Stimulated activated CD8-positive, alpha-beta memory T cell treated with anti-CD3 and anti-CD28 coated beads, Interleukin-2, amount 100 ng/mL, for 1 hour (primary cell): ENCODE data around the gene ATP13A2.

Experiments used
- DNase-seq, 2 donors: peaks; one replicate each; pipeline ENCODE4 v3.0.0-alpha.2; 2020; ENCODE audit warnings: low read depth in 2 of 2

Gene ATP13A2, protein sequence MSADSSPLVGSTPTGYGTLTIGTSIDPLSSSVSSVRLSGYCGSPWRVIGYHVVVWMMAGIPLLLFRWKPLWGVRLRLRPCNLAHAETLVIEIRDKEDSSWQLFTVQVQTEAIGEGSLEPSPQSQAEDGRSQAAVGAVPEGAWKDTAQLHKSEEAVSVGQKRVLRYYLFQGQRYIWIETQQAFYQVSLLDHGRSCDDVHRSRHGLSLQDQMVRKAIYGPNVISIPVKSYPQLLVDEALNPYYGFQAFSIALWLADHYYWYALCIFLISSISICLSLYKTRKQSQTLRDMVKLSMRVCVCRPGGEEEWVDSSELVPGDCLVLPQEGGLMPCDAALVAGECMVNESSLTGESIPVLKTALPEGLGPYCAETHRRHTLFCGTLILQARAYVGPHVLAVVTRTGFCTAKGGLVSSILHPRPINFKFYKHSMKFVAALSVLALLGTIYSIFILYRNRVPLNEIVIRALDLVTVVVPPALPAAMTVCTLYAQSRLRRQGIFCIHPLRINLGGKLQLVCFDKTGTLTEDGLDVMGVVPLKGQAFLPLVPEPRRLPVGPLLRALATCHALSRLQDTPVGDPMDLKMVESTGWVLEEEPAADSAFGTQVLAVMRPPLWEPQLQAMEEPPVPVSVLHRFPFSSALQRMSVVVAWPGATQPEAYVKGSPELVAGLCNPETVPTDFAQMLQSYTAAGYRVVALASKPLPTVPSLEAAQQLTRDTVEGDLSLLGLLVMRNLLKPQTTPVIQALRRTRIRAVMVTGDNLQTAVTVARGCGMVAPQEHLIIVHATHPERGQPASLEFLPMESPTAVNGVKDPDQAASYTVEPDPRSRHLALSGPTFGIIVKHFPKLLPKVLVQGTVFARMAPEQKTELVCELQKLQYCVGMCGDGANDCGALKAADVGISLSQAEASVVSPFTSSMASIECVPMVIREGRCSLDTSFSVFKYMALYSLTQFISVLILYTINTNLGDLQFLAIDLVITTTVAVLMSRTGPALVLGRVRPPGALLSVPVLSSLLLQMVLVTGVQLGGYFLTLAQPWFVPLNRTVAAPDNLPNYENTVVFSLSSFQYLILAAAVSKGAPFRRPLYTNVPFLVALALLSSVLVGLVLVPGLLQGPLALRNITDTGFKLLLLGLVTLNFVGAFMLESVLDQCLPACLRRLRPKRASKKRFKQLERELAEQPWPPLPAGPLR

DNA sequence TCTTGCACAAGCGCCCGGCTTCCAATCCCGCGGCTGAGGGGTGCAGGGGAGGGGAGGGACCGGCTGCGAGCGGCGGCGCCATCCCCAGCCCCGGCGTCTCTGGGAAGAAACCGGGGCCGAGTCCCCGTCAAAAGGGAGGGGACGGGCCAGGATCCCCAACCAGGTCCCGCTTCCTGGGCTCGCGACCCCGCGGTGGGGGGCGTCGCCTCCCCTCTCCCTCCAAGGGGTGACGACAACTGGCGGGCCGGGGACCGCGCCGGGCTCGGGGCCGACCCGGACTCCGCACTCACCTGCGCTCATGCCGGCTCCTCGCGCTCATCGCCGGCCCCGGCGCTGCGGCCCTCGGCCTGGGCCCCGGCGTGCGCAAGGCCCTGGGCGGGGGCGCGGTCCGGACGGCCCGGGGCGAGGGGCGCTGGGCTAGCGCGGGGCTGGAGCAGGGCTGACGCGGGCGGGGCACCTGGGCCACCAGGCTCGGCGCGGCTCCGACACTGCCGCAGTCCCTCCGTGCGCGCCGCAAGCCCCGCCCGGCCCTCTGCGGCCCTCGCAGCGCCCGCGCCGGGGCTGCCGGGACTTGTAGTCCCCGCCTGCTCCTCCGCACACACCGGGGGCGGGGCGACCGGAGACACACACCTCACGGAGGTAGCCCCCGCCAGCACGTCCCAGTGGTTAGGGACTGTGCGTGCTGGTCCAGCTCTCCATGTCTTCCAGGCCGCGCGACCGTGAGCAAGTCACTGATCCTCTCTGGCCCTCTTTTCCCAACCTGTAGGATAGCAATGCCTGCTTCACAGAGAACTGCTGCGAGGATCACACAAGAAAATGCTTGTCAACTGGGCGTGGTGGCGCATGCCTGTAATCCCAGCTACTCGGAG, at the start of gene ATP13A2:
TSS of gene ATP13A2 (minus strand) at position 490 of the 869 bp plus-strand sequence. CDS start at position 300, 190 bp downstream.
- peak; percentile 59 to 70 for DNase-seq

DNA sequence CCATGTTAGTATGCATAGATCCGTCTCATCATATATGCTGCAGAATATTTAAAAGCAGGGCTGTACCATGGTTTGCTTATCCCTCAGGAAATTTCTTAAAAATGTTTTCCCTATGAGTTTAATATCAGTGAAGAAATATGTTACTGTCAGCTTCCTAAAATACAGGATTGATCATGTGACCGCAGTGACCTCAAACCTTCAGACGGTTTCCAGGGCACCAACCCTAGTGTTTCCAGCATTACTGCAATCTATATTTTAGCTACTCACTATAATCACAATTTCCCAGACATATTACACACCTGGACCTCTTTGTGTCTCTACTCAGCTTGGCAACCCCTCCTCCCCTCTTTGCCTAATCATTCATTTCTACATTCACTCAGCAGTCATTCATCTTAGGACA, 49.8 kb upstream of the ATP13A2 start:
- DNase-seq, result no peak

DNA sequence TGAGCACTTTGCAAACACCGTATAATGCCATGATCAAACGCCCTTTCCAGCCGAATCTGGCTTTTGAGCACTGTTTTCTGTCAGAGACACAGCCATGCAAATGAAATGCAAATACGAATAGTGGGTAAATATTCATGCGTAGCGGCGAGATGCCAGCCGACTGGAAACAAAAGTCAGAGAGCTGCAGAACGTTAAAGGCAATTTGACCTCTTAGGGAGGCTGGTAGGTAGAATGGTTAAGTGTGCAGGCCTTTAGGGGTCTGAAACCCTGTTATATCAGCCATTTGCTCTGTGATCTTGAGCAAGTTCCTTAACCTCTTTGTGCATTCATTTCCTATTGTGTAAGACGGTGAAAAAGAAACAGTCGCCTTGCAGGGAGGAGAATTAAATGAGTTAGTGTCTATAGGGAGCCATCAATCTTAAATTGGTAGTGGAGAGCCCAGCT, 48.6 kb upstream of the ATP13A2 start:
- DNase-seq, result no peak

DNA sequence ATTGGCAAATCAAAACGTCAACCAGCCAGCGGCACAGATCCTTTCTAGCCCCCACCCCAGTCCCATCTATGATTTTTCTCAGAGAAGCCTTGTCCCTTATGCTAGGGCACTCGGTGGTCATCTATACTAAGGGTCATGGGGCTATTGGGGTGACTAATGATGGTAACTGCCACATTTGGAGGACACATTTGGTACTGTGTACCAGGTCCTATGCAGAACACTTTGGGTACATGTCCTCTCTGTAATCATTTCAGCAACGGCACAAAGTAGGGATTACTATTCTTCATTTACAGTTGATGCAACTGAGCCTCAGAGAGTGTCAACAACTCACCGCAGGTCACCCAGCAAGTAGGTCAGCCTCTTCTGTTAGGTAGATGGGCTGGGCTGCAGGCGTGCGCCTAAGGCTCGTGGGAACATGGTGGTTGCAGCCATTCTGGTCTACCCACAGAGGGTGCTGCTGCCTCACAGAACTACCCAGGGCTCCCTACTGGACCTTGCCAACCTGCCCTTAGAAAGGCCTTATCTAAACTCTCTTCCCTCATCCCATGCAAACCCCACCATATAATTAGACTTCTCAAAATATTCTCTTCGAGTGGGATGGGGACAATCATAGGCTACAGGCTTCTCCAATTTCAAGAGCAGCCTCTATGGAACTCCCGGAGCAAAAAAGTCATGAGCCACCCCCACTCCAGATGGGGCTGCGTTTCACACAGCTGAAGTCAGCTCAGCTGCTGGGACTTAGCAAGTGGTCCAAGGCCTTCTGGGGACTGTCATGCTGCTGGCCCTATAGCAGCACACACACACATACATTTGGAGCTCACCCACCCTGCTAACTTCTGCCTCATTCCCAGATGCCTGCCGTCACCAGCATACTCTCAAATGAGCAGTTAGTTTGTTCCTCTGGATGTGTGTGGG, 47.9 kb upstream of the ATP13A2 start:
- DNase-seq, result no peak

DNA sequence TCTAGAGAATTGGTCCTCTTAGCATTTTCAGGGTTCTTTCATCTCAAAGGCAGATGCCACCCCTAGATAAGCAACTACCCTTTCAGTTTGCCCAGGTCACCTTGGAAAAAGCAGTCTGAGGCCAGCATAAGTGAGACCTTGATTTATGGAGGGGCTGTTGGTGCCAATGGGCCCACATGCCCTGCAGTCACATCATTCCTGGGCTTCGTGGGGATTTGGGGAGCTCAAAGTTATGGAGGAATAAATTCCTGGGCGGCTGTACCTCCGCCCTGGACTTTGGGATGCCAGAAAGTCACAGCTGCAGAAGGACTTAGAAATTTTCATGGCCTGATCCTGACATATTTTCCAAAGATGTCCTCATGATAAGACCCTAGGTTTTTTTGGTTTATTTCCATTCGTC, 44.8 kb upstream of the ATP13A2 start:
- DNase-seq, result no peak

DNA sequence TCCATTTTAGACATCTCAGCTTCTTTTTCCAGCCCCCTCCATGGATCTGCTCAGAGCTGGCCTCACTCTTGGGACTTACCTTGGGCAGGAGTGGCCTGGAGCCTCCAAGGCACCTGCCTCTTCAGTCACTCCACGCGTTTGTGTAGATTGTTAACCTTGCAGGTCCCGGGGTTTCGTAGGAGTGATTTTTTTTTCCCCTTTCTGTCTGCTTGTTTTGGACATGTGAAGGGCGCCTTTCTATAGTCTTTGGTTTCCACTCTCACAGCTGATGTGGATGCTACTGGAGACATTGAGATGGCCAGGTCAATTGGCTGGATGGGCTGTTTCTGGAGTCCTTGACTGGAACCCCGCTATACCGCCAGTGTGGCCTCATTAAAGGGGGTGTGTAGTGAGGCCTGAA, 44.1 kb upstream of the ATP13A2 start:
- DNase-seq, result no peak

DNA sequence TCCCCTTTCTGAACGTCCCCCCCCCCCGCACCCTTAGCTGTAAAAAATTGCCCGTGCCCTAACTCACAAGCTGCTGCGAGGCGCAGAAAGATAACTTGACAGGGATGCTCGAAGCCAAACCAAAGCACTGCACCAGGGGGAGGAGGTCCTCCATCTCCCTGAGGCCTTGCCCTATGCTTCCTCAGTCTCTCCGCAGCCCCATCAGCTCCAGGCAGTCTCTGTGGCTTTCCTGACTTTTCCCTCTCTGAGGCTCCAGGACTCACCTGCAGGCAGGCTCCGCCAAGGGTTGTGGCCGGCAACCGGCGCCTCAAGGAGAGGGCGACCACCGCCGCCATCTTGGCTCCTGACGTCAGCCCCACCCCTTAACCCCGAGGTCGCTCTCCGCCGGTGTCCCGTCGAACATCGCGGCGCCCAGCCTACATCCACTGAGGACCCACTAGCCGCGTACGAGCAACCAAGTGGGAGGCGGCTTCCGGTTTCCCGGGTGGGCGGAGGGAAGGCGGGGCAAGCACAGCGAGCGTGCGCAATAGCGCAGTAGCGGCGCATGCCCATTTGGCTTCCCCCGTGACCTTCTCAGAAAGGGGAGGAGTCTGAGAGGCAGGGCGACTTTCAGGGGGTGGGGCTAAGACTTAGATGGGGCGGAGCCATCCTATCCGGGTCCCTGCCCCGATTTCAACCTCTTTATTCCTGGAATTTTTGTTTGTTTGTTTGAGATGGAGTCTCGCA, 42.1 kb upstream of the ATP13A2 start, which contains the start of gene SDHB:
TSS of gene SDHB (minus strand) at position 348 of the 726 bp plus-strand sequence. CDS start at position 335, 13 bp downstream.
- peak; percentile 98 for DNase-seq

DNA sequence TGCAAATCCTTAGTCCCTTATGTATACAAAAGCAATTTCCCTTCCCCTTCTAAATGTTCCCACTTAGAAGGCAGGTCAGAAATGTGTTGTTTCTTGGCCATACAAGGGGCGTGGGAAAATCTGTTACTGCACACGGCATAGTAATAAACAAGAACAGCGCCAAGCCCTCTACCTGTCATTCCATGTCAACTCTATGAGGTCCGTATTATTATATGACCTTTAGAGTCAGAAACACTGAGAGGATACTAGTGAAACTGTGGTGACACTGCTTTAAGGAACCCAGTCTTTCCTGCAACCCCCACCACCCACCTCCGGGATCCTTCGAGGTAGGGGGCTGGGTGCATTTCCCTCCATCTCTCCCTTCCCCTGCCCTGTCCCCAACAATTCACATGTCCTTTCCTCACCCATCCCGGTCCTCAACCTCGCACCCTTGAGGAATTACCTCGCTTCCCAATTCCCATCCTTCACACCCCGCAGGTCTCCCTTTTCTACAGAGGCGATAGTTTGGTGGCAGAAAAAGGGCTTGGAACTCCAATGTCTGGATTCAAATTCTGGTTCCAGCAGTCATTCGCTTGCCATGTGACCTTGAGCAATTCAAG, 41.5 kb upstream of the ATP13A2 start:
- DNase-seq, result no peak

DNA sequence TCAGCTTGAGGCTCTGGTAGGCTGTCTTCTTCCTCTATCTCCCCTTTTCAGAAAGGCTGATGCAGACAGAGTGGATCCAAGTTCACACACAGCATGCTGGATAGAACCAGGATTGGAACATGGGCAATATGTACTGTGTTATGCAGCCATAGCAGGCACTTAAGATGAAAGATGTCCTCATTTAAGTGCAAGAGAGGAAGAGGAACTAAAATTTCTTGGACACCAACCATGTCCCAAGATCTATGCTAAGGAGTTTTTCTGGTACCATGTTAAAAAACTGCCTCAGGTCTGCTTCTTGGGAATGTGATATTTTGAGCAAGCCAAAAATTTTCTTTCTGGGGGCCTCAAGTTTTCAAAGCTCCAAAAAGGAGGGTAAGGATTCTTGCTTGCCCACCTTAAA, 40.9 kb upstream of the ATP13A2 start:
- DNase-seq, result no peak

DNA sequence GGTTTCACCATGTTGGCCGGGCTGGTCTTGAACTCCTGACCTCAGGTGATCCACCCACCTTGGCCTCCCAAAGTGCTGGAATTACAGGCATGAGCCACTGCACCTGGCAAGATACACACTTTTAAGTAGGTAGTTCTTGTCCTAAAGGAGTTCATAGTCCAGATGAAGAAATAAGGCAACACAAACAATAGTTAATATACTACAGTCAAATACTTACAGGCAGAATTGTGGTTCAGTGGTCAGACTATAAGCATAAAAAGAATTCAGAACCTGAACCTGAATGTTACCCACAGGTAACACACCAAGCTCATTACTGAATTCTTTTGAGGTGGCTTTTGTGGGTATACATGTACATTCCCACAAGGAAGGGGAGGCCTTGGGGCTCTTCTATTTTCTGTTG, 40.3 kb upstream of the ATP13A2 start:
- DNase-seq, result no peak

DNA sequence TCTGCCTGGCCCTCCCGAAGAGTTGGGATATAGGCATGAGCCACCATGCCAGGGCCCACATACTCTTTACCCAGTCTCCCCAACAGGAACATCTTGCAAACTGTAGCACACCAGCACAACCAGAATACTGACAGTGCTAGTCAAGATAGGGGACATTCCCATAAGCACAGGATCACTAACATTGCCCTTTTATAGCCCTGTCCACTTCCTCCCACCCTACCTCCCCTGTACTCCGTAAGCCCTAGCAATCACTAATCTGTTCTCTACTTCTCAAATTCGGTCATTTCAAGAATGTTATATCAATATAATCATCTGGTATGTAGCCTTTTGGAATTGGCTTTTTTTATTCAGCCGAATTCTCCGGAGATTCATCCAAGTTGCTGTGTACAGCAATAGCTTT, 36.2 kb upstream of the ATP13A2 start:
- DNase-seq, result no peak

DNA sequence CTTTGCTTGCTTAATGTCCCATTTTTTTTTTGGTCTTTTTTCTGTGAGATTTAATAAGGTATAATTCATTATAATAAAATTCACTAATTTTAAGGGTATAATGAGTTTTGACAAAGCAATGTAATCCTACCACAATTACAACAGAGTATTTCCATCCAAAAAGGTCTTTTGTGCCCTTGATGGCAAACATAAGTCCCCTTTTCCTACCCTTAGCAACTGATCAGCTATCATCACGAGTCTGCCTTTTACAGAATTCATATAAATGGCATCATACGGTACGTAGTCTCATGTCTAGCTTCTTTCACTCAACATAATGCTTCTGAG, 34.6 kb upstream of the ATP13A2 start:
- DNase-seq, result no peak

DNA sequence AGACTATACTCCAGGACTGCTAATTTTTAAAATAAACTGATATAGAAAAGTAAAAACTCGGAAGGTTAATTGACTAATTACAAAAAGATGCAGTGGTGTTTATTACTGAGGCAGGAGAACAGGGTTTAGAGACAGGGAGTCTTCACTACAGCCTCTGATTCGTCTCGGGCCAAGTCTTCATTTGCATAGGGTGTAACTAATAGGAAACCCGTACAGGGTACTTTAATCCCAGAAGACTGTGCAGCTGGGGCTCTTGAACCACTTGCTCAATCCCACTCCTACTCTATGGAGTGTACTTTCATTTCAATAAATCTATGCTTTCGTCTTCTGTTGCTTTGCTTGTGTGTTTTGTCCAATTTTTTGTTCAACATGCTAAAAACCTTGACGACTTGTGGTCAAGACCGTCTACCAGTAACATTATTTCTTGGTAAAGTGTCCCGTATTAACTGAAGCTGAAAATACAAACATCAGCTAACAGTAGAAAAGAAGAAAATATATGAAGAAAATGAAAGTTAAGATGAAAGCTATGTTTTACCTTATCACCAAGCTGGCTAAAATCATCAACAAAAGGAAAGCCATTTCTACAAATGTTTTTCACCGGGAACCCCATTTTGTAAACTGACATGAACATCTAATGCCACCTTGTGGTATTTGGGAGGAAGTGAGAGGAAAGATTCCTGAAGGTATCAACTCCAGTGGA, 34.1 kb upstream of the ATP13A2 start:
- no peak for DNase-seq

DNA sequence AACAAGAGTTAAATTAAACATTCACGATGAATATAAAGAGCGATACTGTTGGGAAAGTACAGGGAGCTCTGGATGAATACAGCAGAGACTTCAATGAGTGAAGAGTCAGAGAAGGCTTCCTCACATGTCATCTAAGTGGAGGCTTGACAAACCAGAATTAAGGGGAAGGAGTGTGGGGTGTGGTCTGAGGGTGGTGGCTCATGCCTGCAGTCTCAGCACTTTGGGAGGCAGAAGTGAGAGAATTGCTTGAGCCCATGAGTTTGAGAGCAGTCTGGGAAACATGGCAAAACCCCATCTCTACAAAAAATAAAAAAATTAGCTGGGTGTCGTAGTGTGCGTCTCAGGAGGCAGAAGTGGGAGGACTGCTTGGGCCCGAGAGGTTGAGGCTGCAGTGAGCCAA, 33.4 kb upstream of the ATP13A2 start:
- DNase-seq, result no peak

DNA sequence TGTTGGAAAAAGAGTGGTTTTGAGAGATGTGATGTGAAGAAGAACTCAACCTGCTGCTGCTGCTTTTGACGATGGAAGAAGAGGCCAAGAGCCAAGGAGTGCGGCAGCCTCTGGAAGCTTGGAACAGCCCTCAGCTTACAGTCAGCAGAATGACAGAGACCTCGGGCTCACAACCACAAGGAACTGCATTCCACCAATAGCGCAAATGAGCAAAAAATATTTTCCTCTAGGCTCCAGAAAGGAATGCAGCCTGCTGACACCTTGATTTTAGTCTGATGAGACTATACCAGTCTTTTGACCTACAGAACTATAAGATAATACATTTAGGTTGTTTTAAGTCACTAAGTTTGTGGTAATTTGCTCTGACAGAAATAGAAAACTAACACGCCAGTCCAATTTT, 31.9 kb upstream of the ATP13A2 start:
- DNase-seq, result no peak

DNA sequence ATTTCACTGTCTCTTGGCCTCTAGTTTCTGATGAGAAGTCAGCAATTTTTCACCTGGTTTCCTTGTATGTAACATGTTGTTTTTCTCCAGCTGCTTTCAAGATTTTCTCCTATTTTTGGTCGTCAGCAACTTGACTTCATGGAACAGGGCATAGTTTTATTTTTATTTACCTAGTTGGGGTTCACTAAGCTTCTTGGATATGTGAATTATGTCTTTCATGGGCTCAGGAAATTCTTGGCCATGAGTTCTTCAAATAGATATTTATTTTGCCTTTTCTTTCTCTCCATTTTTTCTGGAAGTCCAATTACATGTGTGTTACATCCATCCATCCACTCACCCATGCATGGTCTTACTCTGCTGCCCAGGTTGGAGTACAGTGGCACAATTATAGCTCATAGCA, 28.4 kb upstream of the ATP13A2 start:
- DNase-seq, result no peak

DNA sequence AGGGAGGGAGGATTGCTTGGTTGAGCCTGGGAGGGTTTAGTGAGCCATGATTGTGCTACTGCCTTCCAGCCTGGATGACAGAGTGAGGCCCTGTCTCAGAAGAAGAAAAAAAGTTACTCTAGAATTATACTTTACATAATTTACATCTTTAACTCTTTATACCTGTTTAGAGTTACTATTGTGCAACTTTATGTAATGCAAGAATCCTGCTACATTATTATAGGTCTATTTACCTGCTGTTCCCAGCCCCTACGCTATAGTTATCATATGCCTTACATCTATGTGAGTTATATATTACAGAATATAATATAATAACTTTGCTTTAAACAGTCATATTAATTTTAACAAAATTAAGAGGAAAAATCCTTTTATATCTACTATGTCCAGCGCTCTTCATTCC, 27.8 kb upstream of the ATP13A2 start:
- DNase-seq, result no peak

DNA sequence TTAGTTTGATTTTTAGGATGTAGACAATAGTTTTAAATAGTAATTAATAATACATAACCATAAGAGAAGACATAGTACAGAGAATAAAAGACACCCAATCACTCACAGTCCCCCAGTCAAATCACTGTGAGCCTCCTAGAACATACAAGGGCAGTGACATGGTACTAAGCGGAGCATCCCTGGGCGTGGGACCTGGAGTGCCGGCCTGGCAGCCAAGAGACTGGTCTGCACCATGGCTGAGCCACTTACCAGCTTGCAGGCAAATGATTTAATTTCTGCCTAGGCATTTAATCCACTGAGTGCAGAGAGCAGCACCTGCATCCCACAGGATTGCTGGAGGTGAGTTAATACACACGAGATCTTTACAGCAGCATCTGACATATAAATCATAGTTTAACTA, 21.8 kb upstream of the ATP13A2 start:
- DNase-seq, result no peak

DNA sequence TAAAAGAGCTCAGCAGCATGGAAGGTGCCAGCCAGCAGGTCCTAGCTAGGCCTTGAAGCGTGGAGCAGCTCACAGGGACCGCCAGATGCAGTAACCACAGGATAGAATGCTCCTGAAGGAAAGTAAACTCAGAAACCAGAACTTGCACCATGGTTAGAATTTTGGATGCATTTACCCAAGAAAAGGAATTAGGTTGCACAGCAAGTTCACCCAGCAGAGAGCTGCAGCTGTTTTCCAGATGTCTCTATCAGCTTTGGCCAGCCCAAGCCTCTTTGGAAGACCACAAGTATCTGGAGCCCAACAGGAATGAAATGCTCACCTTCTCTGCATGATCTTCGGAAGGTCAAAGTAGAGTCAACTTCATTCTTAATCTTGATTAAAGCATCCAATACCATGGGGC, 21.0 kb upstream of the ATP13A2 start:
- DNase-seq, result no peak
